ENCODE data around the gene ARID3C. TPM values are rescaled to one million over a fixed set of nuclear protein-coding genes. Genes with fewer than 3 reads are reported as not detected.
A peak's percentile ranks its signal among the peaks of the same experiment; 100 is the strongest.
"Not testable (repeated sequence)": the region's sequence is repeated elsewhere in the genome, so short reads cannot be mapped to it uniquely, and the experiment has no call there.

The ARID3C gene
- total RNA-seq, 2 experiments from 2014 or later, result 0.31 TPM; not detected in 1

- Mint-ChIP-seq H3K27me3 (no peaks in the 10 kb centered on the region), H3K36me3 (peaks cover 6% of the 10 kb centered on the region), H3K4me1 (peaks cover 15% of the 10 kb centered on the region), H3K9me3 (no peaks in the 10 kb centered on the region), H3K27ac (no peak overlapping the region), H3K4me3 (no peak overlapping the region)
- no peak for DNase-seq
These were observed 13.8 kb upstream of the ARID3C start for GRCh38 chr9:34642679-34643078.

- H3K4me3 Mint-ChIP-seq, H3K9me3 Mint-ChIP-seq, H3K27me3 Mint-ChIP-seq, H3K27ac Mint-ChIP-seq, DNase-seq: not testable (repeated sequence)
- H3K36me3 Mint-ChIP-seq, result peaks cover 21% of the 10 kb centered on the region
- H3K4me1 Mint-ChIP-seq, result peaks cover 25% of the 10 kb centered on the region
These were observed 10.5 kb upstream of the ARID3C start for GRCh38 chr9:34639322-34639721.

GRCh38 chr9:34638138-34638445, 9.2 kb upstream of the ARID3C start:
- H3K36me3 Mint-ChIP-seq, result peaks cover 22% of the 10 kb centered on the region
- peak overlapping the region; percentile 97 for H3K4me3 Mint-ChIP-seq
- peaks cover 30% of the 10 kb centered on the region for H3K4me1 Mint-ChIP-seq
- H3K27ac Mint-ChIP-seq, result peak overlapping the region; percentile 93
- no peaks in the 10 kb centered on the region for H3K27me3 Mint-ChIP-seq
- no peak for DNase-seq
- no peaks in the 10 kb centered on the region for H3K9me3 Mint-ChIP-seq

GRCh38 chr9:34637356-34638137, 8.7 kb upstream of the ARID3C start, which contains the start of gene SIGMAR1:
TSS of gene SIGMAR1 (minus strand) at chr9:34637787. CDS start at chr9:34637697, 90 bp downstream.
- Mint-ChIP-seq H3K4me1 (peaks cover 30% of the 10 kb centered on the region), H3K9me3 (no peaks in the 10 kb centered on the region), H3K4me3 (peak within 1 kb of the TSS; percentile 97), H3K36me3 (peaks cover 23% of the 10 kb centered on the region), H3K27ac (peak within 1 kb of the TSS; percentile 93), H3K27me3 (no peaks in the 10 kb centered on the region)
- peak; percentile 97 for DNase-seq

- no peak for DNase-seq
- Mint-ChIP-seq H3K9me3 (no peaks in the 10 kb centered on the region), H3K27me3 (no peaks in the 10 kb centered on the region), H3K36me3 (peaks cover 23% of the 10 kb centered on the region), H3K27ac (peak overlapping the region; percentile 93), H3K4me3 (peak overlapping the region; percentile 97), H3K4me1 (peaks cover 30% of the 10 kb centered on the region)
These were observed 8.0 kb upstream of the ARID3C start for GRCh38 chr9:34636791-34637355.

- peaks cover 30% of the 10 kb centered on the region for H3K4me1 Mint-ChIP-seq
- DNase-seq, result no peak
- peaks cover 23% of the 10 kb centered on the region for H3K36me3 Mint-ChIP-seq
- no peak overlapping the region for H3K27ac Mint-ChIP-seq
- peak overlapping the region; percentile 97 for H3K4me3 Mint-ChIP-seq
- no peaks in the 10 kb centered on the region for H3K9me3 Mint-ChIP-seq
- peaks cover 3% of the 10 kb centered on the region for H3K27me3 Mint-ChIP-seq
These were observed 6.7 kb upstream of the ARID3C start for GRCh38 chr9:34635556-34635955.

GRCh38 chr9:34634551-34635248, 5.8 kb upstream of the ARID3C start:
- Mint-ChIP-seq H3K9me3 (no peaks in the 10 kb centered on the region), H3K4me3 (no peak overlapping the region), H3K36me3 (peaks cover 23% of the 10 kb centered on the region), H3K27me3 (peaks cover 11% of the 10 kb centered on the region), H3K4me1 (peaks cover 30% of the 10 kb centered on the region), H3K27ac (no peak overlapping the region)
- no peak for DNase-seq

GRCh38 chr9:34633851-34634550, 5.1 kb upstream of the ARID3C start:
- Mint-ChIP-seq H3K4me3 (no peak overlapping the region), H3K27ac (no peak overlapping the region), H3K4me1 (peaks cover 34% of the 10 kb centered on the region), H3K9me3 (no peaks in the 10 kb centered on the region), H3K27me3 (peaks cover 18% of the 10 kb centered on the region), H3K36me3 (peaks cover 23% of the 10 kb centered on the region)
- peak; percentile 71 for DNase-seq

- peaks cover 33% of the 10 kb centered on the region for H3K4me1 Mint-ChIP-seq
- H3K27ac Mint-ChIP-seq, result no peak overlapping the region
- no peak for DNase-seq
- peaks cover 23% of the 10 kb centered on the region for H3K36me3 Mint-ChIP-seq
- no peaks in the 10 kb centered on the region for H3K9me3 Mint-ChIP-seq
- H3K4me3 Mint-ChIP-seq, result no peak overlapping the region
- H3K27me3 Mint-ChIP-seq, result peaks cover 24% of the 10 kb centered on the region
These were observed 4.3 kb upstream of the ARID3C start for GRCh38 chr9:34633166-34633565.

- no peak for DNase-seq
- H3K27ac Mint-ChIP-seq, result no peak overlapping the region
- peaks cover 12% of the 10 kb centered on the region for H3K36me3 Mint-ChIP-seq
- H3K4me3 Mint-ChIP-seq, result no peak overlapping the region
- H3K4me1 Mint-ChIP-seq, result peaks cover 26% of the 10 kb centered on the region
- H3K9me3 Mint-ChIP-seq, result no peaks in the 10 kb centered on the region
- peaks cover 50% of the 10 kb centered on the region for H3K27me3 Mint-ChIP-seq
These were observed 1.7 kb upstream of the ARID3C start for GRCh38 chr9:34630402-34631154.

GRCh38 chr9:34629491-34629808, 584 bp upstream of the ARID3C start:
- peaks cover 61% of the 10 kb centered on the region for H3K27me3 Mint-ChIP-seq
- no peak overlapping the region for H3K27ac Mint-ChIP-seq
- no peaks in the 10 kb centered on the region for H3K9me3 Mint-ChIP-seq

GRCh38 chr9:34627716-34628655, 880 bp downstream of the ARID3C start:
- Mint-ChIP-seq H3K4me3 (peak overlapping the region; percentile 67), H3K27ac (no peak overlapping the region), H3K27me3 (peaks cover 74% of the 10 kb centered on the region), H3K9me3 (no peaks in the 10 kb centered on the region), H3K4me1 (peaks cover 19% of the 10 kb centered on the region), H3K36me3 (no peaks in the 10 kb centered on the region)
- no peak for DNase-seq

More at GRCh38 chr9:34629491-34629808, 584 bp upstream of the ARID3C start:
- Mint-ChIP-seq H3K4me1 (peaks cover 15% of the 10 kb centered on the region), H3K4me3 (peak overlapping the region; percentile 55), H3K36me3 (peaks cover 2% of the 10 kb centered on the region)
- no peak for DNase-seq

GRCh38 chr9:34625186-34625486, 3.7 kb downstream of the ARID3C start:
- H3K36me3 Mint-ChIP-seq, result no peaks in the 10 kb centered on the region
- H3K4me1 Mint-ChIP-seq, result peaks cover 21% of the 10 kb centered on the region
- H3K27ac Mint-ChIP-seq, result no peak overlapping the region
- DNase-seq, result no peak
- no peak overlapping the region for H3K4me3 Mint-ChIP-seq
- no peaks in the 10 kb centered on the region for H3K9me3 Mint-ChIP-seq
- peaks cover 86% of the 10 kb centered on the region for H3K27me3 Mint-ChIP-seq
